CD14-positive monocyte (primary cell): Measurements from ENCODE around the gene GOLGA6A. TPM values are rescaled to one million over a fixed set of nuclear protein-coding genes. Genes with fewer than 3 reads are reported as not detected.

ENCODE experiments used
- DNase-seq, 3 donors: peaks; one replicate each; pipeline ENCODE4 v3.0.0-alpha.2; 2011 to 2022
- H2AFZ ChIP-seq: 2 replicates; pipeline ENCODE4 v1.6.0; 2012; ENCODE audit warnings: mild to moderate bottlenecking, low read depth, low read length, inconsistent platforms; ENCODE audit not compliant: insufficient read depth, poor library complexity, severe bottlenecking
- H3K27ac ChIP-seq, 2 donors: 1 replicate in 1 of 2; 2 replicates in 1 of 2; pipeline ENCODE4 v1.5.1; 2012 to 2013; ENCODE audit warnings: low read length in 2 of 2, control low read depth in 1 of 2, inconsistent platforms in 1 of 2, low read depth in 1 of 2, mild to moderate bottlenecking in 1 of 2
- H3K27me3 ChIP-seq, 2 donors: one replicate each; pipeline versions ENCODE4 v1.6.0 to v1.6.1; 2011 to 2013; ENCODE audit warnings: low read length in 2 of 2; ENCODE audit not compliant: control insufficient read depth in 2 of 2, insufficient read depth in 2 of 2
- H3K36me3 ChIP-seq, 2 donors: replicated peaks in 1 of 2; 1 replicate in 1 of 2; 2 replicates in 1 of 2; pipeline versions ENCODE4 v1.5.1 to v1.6.1; 2012 to 2013; ENCODE audit warnings: low read length in 2 of 2, control low read depth in 1 of 2, inconsistent platforms in 1 of 2, mild to moderate bottlenecking in 1 of 2; ENCODE audit not compliant: insufficient read depth in 2 of 2, control insufficient read depth in 1 of 2
- H3K4me1 ChIP-seq, 2 donors: 1 replicate in 1 of 2; 2 replicates in 1 of 2; pipeline versions ENCODE4 v1.5.1 to v1.6.1; 2012 to 2013; ENCODE audit warnings: low read length in 2 of 2, control low read depth in 1 of 2, inconsistent platforms in 1 of 2, mild to moderate bottlenecking in 1 of 2, moderate library complexity in 1 of 2; ENCODE audit not compliant: insufficient read depth in 2 of 2, control insufficient read depth in 1 of 2
- H3K4me2 ChIP-seq: replicated peaks from 2 replicates; pipeline ENCODE3; 2012; ENCODE audit warnings: low read length, moderate library complexity, mild to moderate bottlenecking; ENCODE audit not compliant: poor library complexity, severe bottlenecking; ENCODE audit errors: extremely low read depth
- H3K4me3 ChIP-seq, 3 experiments: fragments of 200-600 bp in 1 of 3; sonication (generic) in 1 of 3; replicated peaks in 1 of 3; 1 replicate in 2 of 3; 2 replicates in 1 of 3; pipeline ENCODE4 v1.5.1; 2011 to 2013; ENCODE audit warnings: low read length in 3 of 3, mild to moderate bottlenecking in 3 of 3, control low read depth in 2 of 3, low read depth in 2 of 3, inconsistent platforms in 1 of 3, moderate library complexity in 1 of 3
- H3K79me2 ChIP-seq: 2 replicates; pipeline ENCODE4 v1.6.0; 2012; ENCODE audit warnings: mild to moderate bottlenecking, control low read depth, inconsistent platforms, low read length, moderate library complexity; ENCODE audit not compliant: insufficient read depth
- H3K9ac ChIP-seq: 2 replicates; pipeline ENCODE4 v1.6.0; 2017; ENCODE audit warnings: low read length, mild to moderate bottlenecking; ENCODE audit not compliant: insufficient read depth, poor library complexity, severe bottlenecking
- H3K9me3 ChIP-seq, 2 donors: replicated peaks in 1 of 2; 1 replicate in 1 of 2; 2 replicates in 1 of 2; pipeline versions ENCODE4 v1.5.1 to v1.6.1; 2012 to 2013; ENCODE audit warnings: low read length in 2 of 2, control low read depth in 1 of 2; ENCODE audit not compliant: control insufficient read depth in 1 of 2, insufficient read depth in 1 of 2
- H4K20me1 ChIP-seq: 2 replicates; pipeline ENCODE4 v1.6.0; 2012; ENCODE audit warnings: mild to moderate bottlenecking, low read length, control low read depth, moderate library complexity; ENCODE audit not compliant: insufficient read depth
- H3K27ac Mint-ChIP-seq, 7 donors: one replicate each; pipeline ENCODE4 v1.8.0; 2020; ENCODE audit warnings: mild to moderate bottlenecking in 7 of 7, mixed read lengths in 7 of 7, moderate library complexity in 6 of 7, inconsistent platforms in 2 of 7
- H3K27me3 Mint-ChIP-seq, 3 donors: one replicate each; pipeline ENCODE4 v1.8.0; 2021 to 2022; ENCODE audit warnings: low read depth in 3 of 3, mild to moderate bottlenecking in 3 of 3, mixed read lengths in 3 of 3, moderate library complexity in 3 of 3, inconsistent platforms in 1 of 3
- H3K36me3 Mint-ChIP-seq, 2 donors: one replicate each; pipeline ENCODE4 v1.8.0; 2020; ENCODE audit warnings: mixed read lengths in 2 of 2, inconsistent platforms in 1 of 2, mild to moderate bottlenecking in 1 of 2
- H3K4me1 Mint-ChIP-seq: one replicate; pipeline ENCODE4 v1.8.0; 2020; ENCODE audit warnings: mild to moderate bottlenecking, mixed read lengths
- H3K4me3 Mint-ChIP-seq, 2 donors: one replicate each; pipeline ENCODE4 v1.8.0; 2020; ENCODE audit warnings: mild to moderate bottlenecking in 2 of 2, mixed read lengths in 2 of 2, moderate library complexity in 1 of 2
- H3K9me3 Mint-ChIP-seq, 7 donors: one replicate each; pipeline ENCODE4 v1.8.0; 2020 to 2022; ENCODE audit warnings: mixed read lengths in 7 of 7, mild to moderate bottlenecking in 6 of 7, moderate library complexity in 6 of 7, inconsistent platforms in 2 of 7
- CTCF ChIP-seq: fragments of 200-600 bp; IDR thresholded peaks from one replicate; pipeline ENCODE4 v1.8.0; 2022; ENCODE audit warnings: antibody characterized with exemption, mild to moderate bottlenecking
- WGBS: methylation state at CpG from one replicate; pipeline ENCODE4 v1.1.5; 2013; ENCODE audit warnings: missing lambda C conversion rate; ENCODE audit not compliant: insufficient coverage; 5-methylcytosine and 5-hydroxymethylcytosine counted together
- intact Hi-C, 2 donors: fragments of 100-400 bp; cut with micrococcal nuclease; formaldehyde crosslinking; loops; one replicate each; pipeline versions ENCODE4 v1.15.0 to v1.15.1; 2023
- polyA plus RNA-seq, 3 donors: library from polyadenylated mRNA; depleted of rRNA in 1 of 3; unstranded in 2 of 3; stranded (reverse) in 1 of 3; fragments of 300-500 nt in 2 of 3; fragments of >200 nt in 1 of 3; fragmentation: Illumina TruSeq in 2 of 3; gene quantifications; 1 replicate in 2 of 3; 2 replicates in 1 of 3; pipeline ENCODE4 v1.2.3, GENCODE V29; 2012 to 2021

GOLGA6A gene
- polyA plus RNA-seq, 3 donors: 0.03 TPM; not detected in 2

- Histone ChIP-seq H2AFZ (no peak overlapping the region), H3K4me1 (peaks cover 7 to 8% of the 10 kb centered on the region in 2 donors), H3K36me3 (no peaks in the 10 kb centered on the region), H3K27me3 (peaks cover 19 to 41% of the 10 kb centered on the region in 2 donors), H3K9ac (no peak overlapping the region), H3K9me3 (peaks cover 0 to 14% of the 10 kb centered on the region in 2 donors), H4K20me1 (no peaks in the 10 kb centered on the region), H3K27ac (no peak overlapping the region), H3K4me3 (no peak overlapping the region), H3K4me2 (no peak overlapping the region), H3K79me2 (no peaks in the 10 kb centered on the region)
- Mint-ChIP-seq H3K36me3 (no peaks in the 10 kb centered on the region), H3K4me3 (no peak overlapping the region), H3K4me1 (peaks cover 11% of the 10 kb centered on the region), H3K27me3 (peaks cover 54 to 67% (median 62%) of the 10 kb centered on the region in 3 donors), H3K27ac (no peak overlapping the region), H3K9me3 (peaks cover 0 to 11% (median 1%) of the 10 kb centered on the region in 7 donors)
- intact Hi-C loops: loop anchor here (5.0 kb wide), 1 partner anchor 198 kb away; no protein-coding TSS in a partner anchor
- no CpG with 5 or more reads among the region's 7 CpGs for WGBS
- no peak for TF ChIP-seq CTCF
- no peak for DNase-seq
Observed at GRCh38 chr15:74124759-74125158, 42.4 kb upstream of the GOLGA6A start.

GRCh38 chr15:74124196-74124595 is 41.8 kb upstream of the GOLGA6A start:
- Mint-ChIP-seq H3K27ac (no peak overlapping the region), H3K4me3 (no peak overlapping the region), H3K4me1 (peaks cover 7% of the 10 kb centered on the region), H3K36me3 (no peaks in the 10 kb centered on the region), H3K27me3 (peaks cover 48 to 63% (median 58%) of the 10 kb centered on the region in 3 donors), H3K9me3 (peaks cover 0 to 11% (median 0%) of the 10 kb centered on the region in 7 donors)
- Histone ChIP-seq H3K4me1 (peaks cover 7 to 8% of the 10 kb centered on the region in 2 donors), H3K9ac (no peak overlapping the region), H2AFZ (no peak overlapping the region), H3K9me3 (peaks cover 0 to 9% of the 10 kb centered on the region in 2 donors), H3K4me2 (no peak overlapping the region), H3K27ac (no peak overlapping the region), H4K20me1 (no peaks in the 10 kb centered on the region), H3K27me3 (peaks cover 14 to 36% of the 10 kb centered on the region in 2 donors), H3K36me3 (no peaks in the 10 kb centered on the region), H3K79me2 (no peaks in the 10 kb centered on the region), H3K4me3 (no peak overlapping the region)
- intact Hi-C loops: no loop called here
- no peak for DNase-seq
- TF ChIP-seq CTCF: no peak
- 89% methylated on average over 3 of the region's 3 CpGs for WGBS
